ENCODE measurements around the gene ICA1. TPM values are rescaled to one million over a fixed set of nuclear protein-coding genes. Genes with fewer than 3 reads are reported as not detected.

ICA1 gene
- total and polyA plus RNA-seq, 2 experiments from 2014 or later, result 45.2 to 83.7 TPM

DNA sequence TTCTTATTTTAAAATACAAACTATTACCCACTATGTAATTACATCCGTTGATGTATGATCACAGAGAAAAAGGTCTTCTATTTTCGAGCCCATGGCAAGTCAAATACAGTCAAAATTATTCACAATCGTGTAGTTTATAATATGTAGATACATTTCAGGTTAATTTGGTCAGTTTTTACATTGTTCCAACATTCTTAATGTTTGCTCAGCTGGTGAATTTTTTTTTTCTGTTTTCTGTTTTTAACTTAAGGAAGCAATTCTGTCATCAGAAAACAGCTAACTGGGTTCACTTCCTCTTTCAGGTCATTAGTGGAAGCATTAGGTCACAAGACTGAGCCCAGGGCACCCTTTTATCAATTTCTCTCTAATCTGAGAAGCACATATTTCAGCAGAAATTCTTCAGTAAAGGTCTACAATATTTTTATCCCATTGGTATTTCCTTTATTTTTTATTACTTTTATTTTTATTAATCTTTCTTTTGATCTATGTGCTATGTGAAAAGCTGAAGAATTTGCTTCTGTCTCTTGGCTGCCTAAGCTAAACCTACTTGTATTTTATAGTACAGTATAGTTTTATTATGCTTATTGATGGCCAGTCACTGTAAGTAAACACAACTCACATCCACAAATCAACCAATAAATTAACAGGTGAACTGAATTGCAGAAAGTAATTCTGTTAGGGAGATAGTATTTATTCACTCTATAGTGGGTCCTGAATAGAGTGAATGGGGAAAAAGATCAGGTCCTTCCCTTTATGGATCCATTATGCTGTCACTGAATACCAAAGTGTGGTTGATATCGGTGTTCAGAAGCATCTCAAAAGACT lies 84.6 kb downstream of the ICA1 start:
- TF ChIP-seq ZNF114 (CRISPR knock-in tag; IDR thresholded peaks at IDR 0.05), result no peak
- TF ChIP-seq POLR2AphosphoS5 (IDR thresholded peaks at IDR 0.05; ENCODE audit: low read depth), result no peak
- TF ChIP-seq, protein P1, sequence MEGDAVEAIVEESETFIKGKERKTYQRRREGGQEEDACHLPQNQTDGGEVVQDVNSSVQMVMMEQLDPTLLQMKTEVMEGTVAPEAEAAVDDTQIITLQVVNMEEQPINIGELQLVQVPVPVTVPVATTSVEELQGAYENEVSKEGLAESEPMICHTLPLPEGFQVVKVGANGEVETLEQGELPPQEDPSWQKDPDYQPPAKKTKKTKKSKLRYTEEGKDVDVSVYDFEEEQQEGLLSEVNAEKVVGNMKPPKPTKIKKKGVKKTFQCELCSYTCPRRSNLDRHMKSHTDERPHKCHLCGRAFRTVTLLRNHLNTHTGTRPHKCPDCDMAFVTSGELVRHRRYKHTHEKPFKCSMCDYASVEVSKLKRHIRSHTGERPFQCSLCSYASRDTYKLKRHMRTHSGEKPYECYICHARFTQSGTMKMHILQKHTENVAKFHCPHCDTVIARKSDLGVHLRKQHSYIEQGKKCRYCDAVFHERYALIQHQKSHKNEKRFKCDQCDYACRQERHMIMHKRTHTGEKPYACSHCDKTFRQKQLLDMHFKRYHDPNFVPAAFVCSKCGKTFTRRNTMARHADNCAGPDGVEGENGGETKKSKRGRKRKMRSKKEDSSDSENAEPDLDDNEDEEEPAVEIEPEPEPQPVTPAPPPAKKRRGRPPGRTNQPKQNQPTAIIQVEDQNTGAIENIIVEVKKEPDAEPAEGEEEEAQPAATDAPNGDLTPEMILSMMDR (conservative IDR thresholded peaks at IDR 0.05; ENCODE audit: low read depth in 2 of 2), result no peak
- TF ChIP-seq CREB1 (CRISPR knock-in tag; IDR thresholded peaks at IDR 0.05; ENCODE audit: low read depth), result no peak
- TF ChIP-seq NANOG (IDR thresholded peaks at IDR 0.05; ENCODE audit: borderline replicate concordance), result no peak
- TF ChIP-seq, protein P2, sequence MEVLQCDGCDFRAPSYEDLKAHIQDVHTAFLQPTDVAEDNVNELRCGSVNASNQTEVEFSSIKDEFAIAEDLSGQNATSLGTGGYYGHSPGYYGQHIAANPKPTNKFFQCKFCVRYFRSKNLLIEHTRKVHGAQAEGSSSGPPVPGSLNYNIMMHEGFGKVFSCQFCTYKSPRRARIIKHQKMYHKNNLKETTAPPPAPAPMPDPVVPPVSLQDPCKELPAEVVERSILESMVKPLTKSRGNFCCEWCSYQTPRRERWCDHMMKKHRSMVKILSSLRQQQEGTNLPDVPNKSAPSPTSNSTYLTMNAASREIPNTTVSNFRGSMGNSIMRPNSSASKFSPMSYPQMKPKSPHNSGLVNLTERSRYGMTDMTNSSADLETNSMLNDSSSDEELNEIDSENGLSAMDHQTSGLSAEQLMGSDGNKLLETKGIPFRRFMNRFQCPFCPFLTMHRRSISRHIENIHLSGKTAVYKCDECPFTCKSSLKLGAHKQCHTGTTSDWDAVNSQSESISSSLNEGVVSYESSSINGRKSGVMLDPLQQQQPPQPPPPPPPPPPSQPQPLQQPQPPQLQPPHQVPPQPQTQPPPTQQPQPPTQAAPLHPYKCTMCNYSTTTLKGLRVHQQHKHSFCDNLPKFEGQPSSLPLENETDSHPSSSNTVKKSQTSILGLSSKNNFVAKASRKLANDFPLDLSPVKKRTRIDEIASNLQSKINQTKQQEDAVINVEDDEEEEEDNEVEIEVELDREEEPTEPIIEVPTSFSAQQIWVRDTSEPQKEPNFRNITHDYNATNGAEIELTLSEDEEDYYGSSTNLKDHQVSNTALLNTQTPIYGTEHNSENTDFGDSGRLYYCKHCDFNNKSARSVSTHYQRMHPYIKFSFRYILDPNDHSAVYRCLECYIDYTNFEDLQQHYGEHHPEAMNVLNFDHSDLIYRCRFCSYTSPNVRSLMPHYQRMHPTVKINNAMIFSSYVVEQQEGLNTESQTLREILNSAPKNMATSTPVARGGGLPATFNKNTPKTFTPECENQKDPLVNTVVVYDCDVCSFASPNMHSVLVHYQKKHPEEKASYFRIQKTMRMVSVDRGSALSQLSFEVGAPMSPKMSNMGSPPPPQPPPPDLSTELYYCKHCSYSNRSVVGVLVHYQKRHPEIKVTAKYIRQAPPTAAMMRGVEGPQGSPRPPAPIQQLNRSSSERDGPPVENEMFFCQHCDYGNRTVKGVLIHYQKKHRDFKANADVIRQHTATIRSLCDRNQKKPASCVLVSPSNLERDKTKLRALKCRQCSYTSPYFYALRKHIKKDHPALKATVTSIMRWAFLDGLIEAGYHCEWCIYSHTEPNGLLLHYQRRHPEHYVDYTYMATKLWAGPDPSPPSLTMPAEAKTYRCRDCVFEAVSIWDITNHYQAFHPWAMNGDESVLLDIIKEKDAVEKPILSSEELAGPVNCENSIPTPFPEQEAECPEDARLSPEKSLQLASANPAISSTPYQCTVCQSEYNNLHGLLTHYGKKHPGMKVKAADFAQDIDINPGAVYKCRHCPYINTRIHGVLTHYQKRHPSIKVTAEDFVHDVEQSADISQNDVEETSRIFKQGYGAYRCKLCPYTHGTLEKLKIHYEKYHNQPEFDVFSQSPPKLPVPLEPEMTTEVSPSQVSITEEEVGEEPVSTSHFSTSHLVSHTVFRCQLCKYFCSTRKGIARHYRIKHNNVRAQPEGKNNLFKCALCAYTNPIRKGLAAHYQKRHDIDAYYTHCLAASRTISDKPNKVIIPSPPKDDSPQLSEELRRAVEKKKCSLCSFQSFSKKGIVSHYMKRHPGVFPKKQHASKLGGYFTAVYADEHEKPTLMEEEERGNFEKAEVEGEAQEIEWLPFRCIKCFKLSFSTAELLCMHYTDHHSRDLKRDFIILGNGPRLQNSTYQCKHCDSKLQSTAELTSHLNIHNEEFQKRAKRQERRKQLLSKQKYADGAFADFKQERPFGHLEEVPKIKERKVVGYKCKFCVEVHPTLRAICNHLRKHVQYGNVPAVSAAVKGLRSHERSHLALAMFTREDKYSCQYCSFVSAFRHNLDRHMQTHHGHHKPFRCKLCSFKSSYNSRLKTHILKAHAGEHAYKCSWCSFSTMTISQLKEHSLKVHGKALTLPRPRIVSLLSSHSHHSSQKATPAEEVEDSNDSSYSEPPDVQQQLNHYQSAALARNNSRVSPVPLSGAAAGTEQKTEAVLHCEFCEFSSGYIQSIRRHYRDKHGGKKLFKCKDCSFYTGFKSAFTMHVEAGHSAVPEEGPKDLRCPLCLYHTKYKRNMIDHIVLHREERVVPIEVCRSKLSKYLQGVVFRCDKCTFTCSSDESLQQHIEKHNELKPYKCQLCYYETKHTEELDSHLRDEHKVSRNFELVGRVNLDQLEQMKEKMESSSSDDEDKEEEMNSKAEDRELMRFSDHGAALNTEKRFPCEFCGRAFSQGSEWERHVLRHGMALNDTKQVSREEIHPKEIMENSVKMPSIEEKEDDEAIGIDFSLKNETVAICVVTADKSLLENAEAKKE (CRISPR knock-in tag; IDR thresholded peaks at IDR 0.05), result no peak
- TF ChIP-seq, protein P3, sequence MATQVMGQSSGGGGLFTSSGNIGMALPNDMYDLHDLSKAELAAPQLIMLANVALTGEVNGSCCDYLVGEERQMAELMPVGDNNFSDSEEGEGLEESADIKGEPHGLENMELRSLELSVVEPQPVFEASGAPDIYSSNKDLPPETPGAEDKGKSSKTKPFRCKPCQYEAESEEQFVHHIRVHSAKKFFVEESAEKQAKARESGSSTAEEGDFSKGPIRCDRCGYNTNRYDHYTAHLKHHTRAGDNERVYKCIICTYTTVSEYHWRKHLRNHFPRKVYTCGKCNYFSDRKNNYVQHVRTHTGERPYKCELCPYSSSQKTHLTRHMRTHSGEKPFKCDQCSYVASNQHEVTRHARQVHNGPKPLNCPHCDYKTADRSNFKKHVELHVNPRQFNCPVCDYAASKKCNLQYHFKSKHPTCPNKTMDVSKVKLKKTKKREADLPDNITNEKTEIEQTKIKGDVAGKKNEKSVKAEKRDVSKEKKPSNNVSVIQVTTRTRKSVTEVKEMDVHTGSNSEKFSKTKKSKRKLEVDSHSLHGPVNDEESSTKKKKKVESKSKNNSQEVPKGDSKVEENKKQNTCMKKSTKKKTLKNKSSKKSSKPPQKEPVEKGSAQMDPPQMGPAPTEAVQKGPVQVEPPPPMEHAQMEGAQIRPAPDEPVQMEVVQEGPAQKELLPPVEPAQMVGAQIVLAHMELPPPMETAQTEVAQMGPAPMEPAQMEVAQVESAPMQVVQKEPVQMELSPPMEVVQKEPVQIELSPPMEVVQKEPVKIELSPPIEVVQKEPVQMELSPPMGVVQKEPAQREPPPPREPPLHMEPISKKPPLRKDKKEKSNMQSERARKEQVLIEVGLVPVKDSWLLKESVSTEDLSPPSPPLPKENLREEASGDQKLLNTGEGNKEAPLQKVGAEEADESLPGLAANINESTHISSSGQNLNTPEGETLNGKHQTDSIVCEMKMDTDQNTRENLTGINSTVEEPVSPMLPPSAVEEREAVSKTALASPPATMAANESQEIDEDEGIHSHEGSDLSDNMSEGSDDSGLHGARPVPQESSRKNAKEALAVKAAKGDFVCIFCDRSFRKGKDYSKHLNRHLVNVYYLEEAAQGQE (IDR thresholded peaks at IDR 0.05; ENCODE audit: unreplicated experiment), result no peak
- TF ChIP-seq, protein P4, sequence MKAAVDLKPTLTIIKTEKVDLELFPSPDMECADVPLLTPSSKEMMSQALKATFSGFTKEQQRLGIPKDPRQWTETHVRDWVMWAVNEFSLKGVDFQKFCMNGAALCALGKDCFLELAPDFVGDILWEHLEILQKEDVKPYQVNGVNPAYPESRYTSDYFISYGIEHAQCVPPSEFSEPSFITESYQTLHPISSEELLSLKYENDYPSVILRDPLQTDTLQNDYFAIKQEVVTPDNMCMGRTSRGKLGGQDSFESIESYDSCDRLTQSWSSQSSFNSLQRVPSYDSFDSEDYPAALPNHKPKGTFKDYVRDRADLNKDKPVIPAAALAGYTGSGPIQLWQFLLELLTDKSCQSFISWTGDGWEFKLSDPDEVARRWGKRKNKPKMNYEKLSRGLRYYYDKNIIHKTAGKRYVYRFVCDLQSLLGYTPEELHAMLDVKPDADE (IDR thresholded peaks at IDR 0.05), result no peak
- TF ChIP-seq JUNB (IDR thresholded peaks at IDR 0.05; ENCODE audit: unreplicated experiment), result no peak
- no peak for TF ChIP-seq EZH2phosphoT487 (IDR thresholded peaks at IDR 0.05; ENCODE audit: unreplicated experiment)
- TF ChIP-seq ZNF331 (CRISPR knock-in tag; IDR thresholded peaks at IDR 0.05; ENCODE audit: low read depth), result no peak
- no peak for TF ChIP-seq EZH2 (IDR thresholded peaks at IDR 0.05; ENCODE audit: low read depth, unreplicated experiment)
- TF ChIP-seq STAT1 (IDR thresholded peaks at IDR 0.05; ENCODE audit: unreplicated experiment), result no peak
- Histone ChIP-seq H3K27ac (ENCODE audit: low read depth) (no peak overlapping the region), H3K4me3 (no peak overlapping the region), H3K9me2 (ENCODE audit: insufficient read depth) (no peaks in the 10 kb centered on the region), H3F3A (replicated peaks; ENCODE audit: low read depth) (no peaks in the 10 kb centered on the region), H3K79me2 (replicated peaks; ENCODE audit: insufficient read depth) (no peaks in the 10 kb centered on the region), H3K4me2 (no peak overlapping the region), H4K20me1 (replicated peaks; ENCODE audit: insufficient read depth) (no peaks in the 10 kb centered on the region), H2AFZ (no peak overlapping the region), H3K4me1 (ENCODE audit: insufficient read depth) (peaks cover 27% of the 10 kb centered on the region), H3K27me3 (ENCODE audit: insufficient read depth) (no peaks in the 10 kb centered on the region), H3K36me3 (ENCODE audit: insufficient read depth) (no peaks in the 10 kb centered on the region)
- no peaks in the 10 kb centered on the region for H3K36me3 Mint-ChIP-seq (ENCODE audit: low read depth)
- peaks cover 38% of the 10 kb centered on the region for H3K4me1 Mint-ChIP-seq
- H3K9me3 Mint-ChIP-seq, result no peaks in the 10 kb centered on the region; the same call in 2 of the 3 replicates
- no peak overlapping the region for H3K4me3 Mint-ChIP-seq
- peaks cover 4% of the 10 kb centered on the region for H3K27me3 Mint-ChIP-seq (ENCODE audit: insufficient read depth, low read depth, poor library complexity)
- H3K27ac Mint-ChIP-seq, result no peak overlapping the region
- DNase-seq (ENCODE audit: low spot score) (no peak), ATAC-seq (no peak)
